Measurements from ENCODE around the gene CLVS2.

CLVS2 gene

DNA sequence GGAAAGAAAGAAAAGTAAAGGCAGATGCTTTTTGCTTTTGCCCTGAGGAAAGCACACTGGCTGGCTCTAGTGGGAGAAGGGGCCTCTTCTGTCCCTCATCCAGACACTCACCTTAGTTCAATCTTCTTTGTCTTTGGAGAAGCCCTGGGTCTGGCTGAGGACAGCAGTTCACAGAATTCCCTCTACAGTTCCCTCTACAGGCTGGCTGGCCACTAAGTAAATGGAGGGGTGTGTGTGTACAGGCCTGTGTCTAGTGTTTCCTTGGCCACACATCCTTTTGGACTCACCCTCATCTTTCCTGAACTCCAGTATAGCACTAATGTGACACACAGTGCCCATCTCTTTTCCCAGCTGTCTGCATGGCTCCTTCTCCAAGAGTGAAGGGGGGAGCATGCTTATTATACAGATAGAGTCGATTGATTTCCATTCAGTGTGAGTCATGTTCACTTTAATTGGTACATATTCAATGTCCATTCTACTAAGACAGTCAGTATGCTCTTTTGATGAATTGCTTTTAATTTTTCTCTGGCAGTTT is 26.0 kb upstream of the CLVS2 start:
- DNase-seq, result no peak
- TF ChIP-seq CTCF (IDR thresholded peaks at IDR 0.05), result no peak
- no peaks in the 10 kb centered on the region for H3K4me1 ChIP-seq
- no peaks in the 10 kb centered on the region for H3K36me3 ChIP-seq
- H3K4me3 ChIP-seq, result no peak overlapping the region
- H3K27ac ChIP-seq, result no peak overlapping the region
- no peaks in the 10 kb centered on the region for H3K9me3 ChIP-seq
- intact Hi-C loops (cut with DNase I; ENCODE audit: low total_unique reads), result no loop called here
- H3K27me3 ChIP-seq, result no peaks in the 10 kb centered on the region

DNA sequence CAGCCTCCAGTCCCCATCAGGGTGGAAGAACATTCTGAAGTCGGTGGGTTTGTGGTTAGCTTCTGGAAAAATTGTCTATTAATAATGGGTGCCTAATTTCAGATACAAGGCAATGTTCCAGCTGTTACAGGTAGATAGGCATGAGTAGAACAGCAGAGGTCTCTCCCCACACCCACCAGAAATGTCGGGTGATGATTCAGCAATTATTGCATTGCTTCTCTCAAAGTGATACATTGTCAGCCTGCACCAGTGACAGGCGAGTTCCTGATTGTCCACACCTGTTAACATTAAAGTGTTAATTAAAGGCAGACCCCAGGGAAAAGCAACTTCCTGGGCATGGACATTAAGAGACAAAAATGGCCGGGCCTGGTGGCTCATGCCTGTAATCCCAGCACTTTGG is 18.9 kb upstream of the CLVS2 start:
- Histone ChIP-seq H3K27me3 (no peaks in the 10 kb centered on the region), H3K4me1 (no peaks in the 10 kb centered on the region), H3K36me3 (no peaks in the 10 kb centered on the region), H3K4me3 (no peak overlapping the region), H3K27ac (no peak overlapping the region), H3K9me3 (no peaks in the 10 kb centered on the region)
- TF ChIP-seq CTCF (IDR thresholded peaks at IDR 0.05), result no peak
- no peak for DNase-seq
- intact Hi-C loops (cut with DNase I; ENCODE audit: low total_unique reads), result no loop called here

DNA sequence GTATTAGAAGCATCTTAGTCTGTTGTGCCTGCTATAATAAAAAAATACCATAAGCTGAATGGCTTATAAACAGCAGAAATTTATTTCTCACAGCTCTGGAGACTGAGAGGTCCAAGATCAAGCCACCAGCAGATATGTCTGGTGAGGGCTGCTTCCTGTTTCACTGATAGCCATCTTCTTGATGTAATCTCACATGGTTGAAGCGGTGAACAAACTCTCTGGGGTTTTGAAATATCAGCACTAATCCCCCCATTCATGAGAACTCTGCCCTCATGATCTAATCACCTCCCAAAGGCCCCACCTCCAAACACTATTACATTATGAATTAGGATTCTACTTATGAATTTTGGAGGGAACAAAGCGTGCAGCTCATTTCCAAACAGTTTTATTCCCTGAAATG is 11.6 kb upstream of the CLVS2 start:
- TF ChIP-seq CTCF (IDR thresholded peaks at IDR 0.05), result no peak
- Histone ChIP-seq H3K27ac (no peak overlapping the region), H3K4me1 (no peaks in the 10 kb centered on the region), H3K27me3 (no peaks in the 10 kb centered on the region), H3K4me3 (no peak overlapping the region), H3K9me3 (peaks cover 0 to 3% (median 0%) of the 10 kb centered on the region in 3 donors), H3K36me3 (no peaks in the 10 kb centered on the region)
- intact Hi-C loops (cut with DNase I; ENCODE audit: low total_unique reads), result no loop called here
- no peak for DNase-seq

GRCh38 chr6:122994256-122994655 is 1.8 kb upstream of the CLVS2 start:
- Histone ChIP-seq H3K9me3 (no peaks in the 10 kb centered on the region), H3K36me3 (no peaks in the 10 kb centered on the region), H3K4me1 (peaks cover 0 to 14% (median 10%) of the 10 kb centered on the region in 4 donors), H3K27ac (no peak overlapping the region), H3K4me3 (no peak overlapping the region), H3K27me3 (peaks cover 0 to 37% of the 10 kb centered on the region in 2 donors)
- no peak for DNase-seq
- TF ChIP-seq CTCF (IDR thresholded peaks at IDR 0.05), result no peak
- intact Hi-C loops (cut with DNase I; ENCODE audit: low total_unique reads), result no loop called here

- no peak for TF ChIP-seq CTCF (IDR thresholded peaks at IDR 0.05)
- H3K27me3 ChIP-seq, result peaks cover 0 to 37% of the 10 kb centered on the region in 2 donors
- DNase-seq, result no peak
- H3K27ac ChIP-seq, result no peak overlapping the region
- no peaks in the 10 kb centered on the region for H3K9me3 ChIP-seq
- intact Hi-C loops (cut with DNase I; ENCODE audit: low total_unique reads), result no loop called here
- no peaks in the 10 kb centered on the region for H3K36me3 ChIP-seq
- peaks cover 0 to 14% (median 10%) of the 10 kb centered on the region in 4 donors for H3K4me1 ChIP-seq
- H3K4me3 ChIP-seq, result peak overlapping the region; percentile 41 to 43
Observed at GRCh38 chr6:122996794-122997505, 915 bp downstream of the CLVS2 start.
